PC-3 (cell line): ENCODE measurements around the gene PCTP.

Experiments used
- EZH2 ChIP-seq: fragments of 300-600 bp; sonication (generic); IDR thresholded peaks from one replicate; pipeline ENCODE4 v1.6.1; 2017; ENCODE audit warnings: antibody characterized with exemption, mild to moderate bottlenecking, low read length; ENCODE audit not compliant: unreplicated experiment
- EZH2phosphoT487 ChIP-seq: fragments of 300-600 bp; sonication (generic); IDR thresholded peaks from 2 replicates; pipeline ENCODE4 v1.6.1; 2018; ENCODE audit warnings: mild to moderate bottlenecking, antibody characterized with exemption, low read length, borderline replicate concordance
- TF ChIP-seq, protein P1 (sequence below): fragments of 300-600 bp; sonication (generic); conservative IDR thresholded peaks from 2 replicates; pipeline ENCODE4 v1.5.1; 2017; ENCODE audit warnings: antibody characterized with exemption, low read depth, mild to moderate bottlenecking, low read length

DNA sequence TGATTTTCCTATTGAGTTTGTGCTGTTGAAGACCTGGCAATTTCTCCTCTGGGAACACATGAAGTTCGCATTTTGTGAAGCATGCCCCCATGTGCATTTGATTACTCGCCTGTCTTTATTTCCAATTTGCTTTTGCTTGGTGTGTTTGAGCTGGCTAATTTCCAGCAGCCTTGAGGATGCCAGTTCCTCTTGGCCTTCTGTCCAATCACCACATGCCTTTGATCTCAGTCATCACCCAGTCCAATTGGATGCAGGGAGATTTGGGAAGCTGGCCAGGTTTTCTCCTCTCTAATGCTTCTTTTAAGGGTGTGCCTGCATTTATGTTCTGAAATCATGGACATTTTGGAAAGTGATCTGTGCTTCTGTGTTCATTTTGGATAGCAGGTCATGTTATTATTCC lies 24.4 kb upstream of the PCTP start:
- TF ChIP-seq, protein P1, sequence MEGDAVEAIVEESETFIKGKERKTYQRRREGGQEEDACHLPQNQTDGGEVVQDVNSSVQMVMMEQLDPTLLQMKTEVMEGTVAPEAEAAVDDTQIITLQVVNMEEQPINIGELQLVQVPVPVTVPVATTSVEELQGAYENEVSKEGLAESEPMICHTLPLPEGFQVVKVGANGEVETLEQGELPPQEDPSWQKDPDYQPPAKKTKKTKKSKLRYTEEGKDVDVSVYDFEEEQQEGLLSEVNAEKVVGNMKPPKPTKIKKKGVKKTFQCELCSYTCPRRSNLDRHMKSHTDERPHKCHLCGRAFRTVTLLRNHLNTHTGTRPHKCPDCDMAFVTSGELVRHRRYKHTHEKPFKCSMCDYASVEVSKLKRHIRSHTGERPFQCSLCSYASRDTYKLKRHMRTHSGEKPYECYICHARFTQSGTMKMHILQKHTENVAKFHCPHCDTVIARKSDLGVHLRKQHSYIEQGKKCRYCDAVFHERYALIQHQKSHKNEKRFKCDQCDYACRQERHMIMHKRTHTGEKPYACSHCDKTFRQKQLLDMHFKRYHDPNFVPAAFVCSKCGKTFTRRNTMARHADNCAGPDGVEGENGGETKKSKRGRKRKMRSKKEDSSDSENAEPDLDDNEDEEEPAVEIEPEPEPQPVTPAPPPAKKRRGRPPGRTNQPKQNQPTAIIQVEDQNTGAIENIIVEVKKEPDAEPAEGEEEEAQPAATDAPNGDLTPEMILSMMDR = no peak
- TF ChIP-seq EZH2 (no peak), EZH2phosphoT487 (no peak)
